ENCODE measurements around the gene TRAPPC2B.
"Not testable (repeated sequence)": the region's sequence is repeated elsewhere in the genome, so short reads cannot be mapped to it uniquely, and the experiment has no call there.

Gene TRAPPC2B

DNA sequence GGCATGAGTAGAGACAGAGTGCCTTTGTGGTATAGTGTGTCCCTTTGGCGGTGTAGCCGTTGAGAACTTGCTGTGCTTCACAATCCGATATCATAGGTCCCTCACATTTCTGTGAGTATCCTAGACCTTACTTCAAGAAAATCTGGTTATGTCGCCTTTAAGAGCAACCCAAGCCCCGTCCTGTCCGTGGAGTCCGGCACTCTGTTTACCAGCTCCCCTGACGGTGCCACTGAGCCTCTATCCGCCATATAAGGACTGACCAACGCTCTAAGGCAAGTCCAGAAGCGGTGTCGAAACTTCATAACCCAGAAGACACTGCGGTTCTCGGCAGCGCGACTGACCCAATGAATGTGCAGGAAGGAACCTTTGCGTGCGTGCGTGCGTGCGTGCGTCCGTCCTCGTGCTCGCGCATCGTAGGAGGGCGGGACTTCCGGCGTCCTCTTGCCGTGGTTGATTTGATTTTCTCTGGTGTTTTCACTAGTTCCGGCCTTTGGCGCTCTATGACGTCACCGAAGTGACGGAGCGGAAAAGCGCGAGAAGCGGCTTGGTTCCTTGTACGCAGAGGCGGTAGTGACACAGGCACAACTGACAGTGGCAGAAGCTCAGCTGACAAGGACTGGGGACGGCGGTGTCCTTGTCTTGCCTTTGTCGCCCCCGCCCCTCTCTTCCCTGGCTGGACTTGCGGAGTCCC lies at the start of gene TRAPPC2B, which contains the start of gene ZNF547:
TSS of gene TRAPPC2B (plus strand) at position 555 of the 691 bp plus-strand sequence. CDS start 1,283 bp downstream, outside the sequence.
TSS of gene ZNF547 (plus strand) at position 555 of the 691 bp plus-strand sequence. CDS start 5,005 bp downstream, outside the sequence.
- peak; percentile 99 to 100 for DNase-seq

DNA sequence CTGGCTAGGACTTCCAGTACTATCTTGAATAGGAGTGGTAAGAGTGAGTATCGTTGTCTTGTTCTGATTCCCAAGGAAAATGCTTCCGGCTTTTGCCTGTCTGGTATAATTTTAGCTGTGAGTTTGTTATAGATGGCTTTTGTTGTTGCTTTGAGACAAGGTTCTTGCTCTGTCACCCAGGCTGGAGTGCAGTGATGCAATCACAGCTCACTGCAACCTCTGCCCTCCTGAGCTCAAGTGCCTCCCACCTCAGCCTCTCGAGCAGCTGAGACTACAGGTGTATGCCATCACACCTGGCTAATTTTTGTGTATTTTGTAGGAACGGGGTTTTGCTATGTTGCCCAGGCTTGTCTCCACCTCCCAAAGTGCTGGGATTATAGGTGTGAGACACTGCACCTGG lies 49.2 kb upstream of the TRAPPC2B start:
- no peak for DNase-seq

DNA sequence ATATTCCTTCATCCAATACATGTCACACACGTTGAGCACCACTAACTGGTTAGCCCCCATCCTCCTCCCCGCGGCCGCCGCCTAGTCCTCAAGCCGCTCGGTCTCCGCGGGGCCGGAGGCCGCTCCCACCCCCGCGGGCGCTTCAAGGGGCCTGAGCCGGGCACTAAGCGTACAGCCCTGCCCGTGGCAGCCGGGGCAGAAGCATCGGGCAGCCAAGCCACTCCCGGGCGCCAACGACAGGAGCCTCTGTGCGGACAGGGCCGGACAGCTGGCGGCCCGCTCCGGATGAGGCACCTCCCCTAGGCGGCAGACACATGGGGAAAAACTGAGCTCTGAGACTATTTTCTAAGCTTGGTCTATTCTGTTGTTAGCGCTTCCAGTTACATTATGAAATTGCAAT lies 45.8 kb upstream of the TRAPPC2B start:
- DNase-seq: no peak

GRCh38 chr19:57319869-57320179 lies 43.5 kb upstream of the TRAPPC2B start:
- no peak for DNase-seq

GRCh38 chr19:57320180-57321084 lies 42.9 kb upstream of the TRAPPC2B start, which contains the start of gene ZNF543:
ZNF543 (plus strand) TSS chr19:57320472; CDS start chr19:57320854, 382 bp downstream.
- peak; percentile 95 to 98 for DNase-seq

GRCh38 chr19:57321116-57321515 lies 42.2 kb upstream of the TRAPPC2B start:
- no peak for DNase-seq

GRCh38 chr19:57321751-57322150 lies 41.6 kb upstream of the TRAPPC2B start:
- DNase-seq: no peak

GRCh38 chr19:57324992-57325391 lies 38.4 kb upstream of the TRAPPC2B start:
- no peak for DNase-seq

GRCh38 chr19:57327993-57328392 lies 35.4 kb upstream of the TRAPPC2B start:
- DNase-seq: no peak

DNA sequence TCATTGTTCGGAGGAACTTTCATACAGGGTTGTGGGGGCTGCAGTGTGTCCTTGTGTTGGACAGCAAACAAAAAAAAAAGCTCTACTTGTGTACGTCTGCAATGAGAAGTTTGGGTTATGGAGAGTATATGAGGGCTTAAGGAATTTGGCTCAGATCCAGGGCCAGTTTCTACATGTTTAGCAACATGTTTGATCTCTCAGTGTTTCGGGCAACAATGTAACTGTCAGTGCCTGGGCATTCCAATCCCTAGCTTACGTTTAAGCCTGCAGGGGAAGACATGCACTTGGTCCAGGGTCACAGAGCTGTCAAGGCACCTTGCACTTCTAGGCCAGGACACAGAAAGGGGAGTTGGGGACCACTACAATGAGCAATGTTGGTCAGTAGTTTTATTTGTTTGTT lies 29.2 kb upstream of the TRAPPC2B start:
- no peak for DNase-seq

GRCh38 chr19:57338877-57339276 lies 24.5 kb upstream of the TRAPPC2B start:
- DNase-seq: no peak

- DNase-seq: no peak
These were observed 20.8 kb upstream of the TRAPPC2B start for GRCh38 chr19:57342582-57342981.

DNA sequence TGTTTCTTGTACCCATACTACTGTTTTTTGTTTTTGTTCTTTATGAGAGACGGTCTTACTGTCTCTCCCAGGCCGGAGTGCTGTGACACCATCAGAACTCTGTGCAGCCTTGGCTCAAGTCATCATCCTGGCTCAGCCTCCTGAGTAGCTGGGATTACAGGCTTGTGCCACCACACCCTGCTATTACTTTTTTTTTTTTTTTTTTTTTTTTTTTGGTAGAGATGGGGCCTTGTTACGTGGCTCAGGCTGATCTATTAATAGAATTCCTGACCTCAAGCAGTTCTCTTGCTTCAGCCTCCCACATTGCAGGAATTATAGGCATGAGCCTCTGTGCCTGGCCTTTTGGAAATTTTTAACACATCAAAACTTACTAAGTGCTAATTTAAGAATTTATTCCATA lies 15.2 kb upstream of the TRAPPC2B start:
- DNase-seq: no peak

DNA sequence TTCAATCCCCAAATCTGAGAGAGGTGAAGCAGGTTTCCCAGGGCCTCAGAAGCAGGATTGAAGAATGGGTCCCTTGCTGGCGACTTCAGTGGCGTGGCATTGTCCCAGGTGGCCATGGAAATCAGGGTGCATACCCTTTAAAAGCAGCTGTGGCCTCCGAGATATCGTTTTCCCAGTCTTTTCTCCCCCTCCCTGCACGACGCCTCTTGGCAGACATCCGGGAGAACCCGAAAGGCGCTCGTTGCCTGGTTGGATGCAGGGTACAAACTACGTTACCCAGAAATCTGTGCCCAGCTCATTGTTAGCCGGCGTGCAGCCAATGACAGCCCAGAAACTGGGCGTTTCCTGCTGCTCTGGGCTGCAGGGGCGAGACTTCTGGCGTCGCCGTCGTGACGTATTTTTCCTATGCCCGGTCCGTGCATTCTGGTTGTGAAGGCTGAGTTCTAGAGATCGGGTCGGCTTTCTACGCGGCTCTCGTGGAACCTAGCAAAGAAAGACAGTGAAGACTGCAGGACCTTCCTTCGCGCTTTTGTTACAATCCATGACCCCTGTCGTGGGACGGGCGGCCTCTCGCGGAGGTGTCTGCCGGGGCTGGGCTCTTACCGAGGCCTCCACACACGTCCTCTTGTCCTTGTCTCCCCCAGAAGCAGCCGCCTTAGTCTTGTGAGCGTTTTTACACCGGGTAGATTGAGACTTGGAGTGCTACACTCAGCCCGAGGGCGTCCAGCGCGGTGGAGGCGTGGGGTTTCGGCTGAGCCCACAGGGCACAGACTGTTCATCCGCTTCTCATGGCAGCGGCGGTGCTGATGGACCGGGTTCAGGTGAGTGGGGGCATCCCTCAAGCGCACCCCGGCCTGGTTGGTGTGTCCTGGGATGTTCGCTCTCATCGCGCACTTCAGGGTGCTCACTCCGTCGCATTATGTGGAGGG lies 12.2 kb upstream of the TRAPPC2B start, which contains the start of gene ZNF304:
TSS of gene ZNF304 (plus strand) at position 395 of the 929 bp plus-strand sequence. CDS start at position 789, 394 bp downstream.
- DNase-seq: peak; percentile 90 to 93

DNA sequence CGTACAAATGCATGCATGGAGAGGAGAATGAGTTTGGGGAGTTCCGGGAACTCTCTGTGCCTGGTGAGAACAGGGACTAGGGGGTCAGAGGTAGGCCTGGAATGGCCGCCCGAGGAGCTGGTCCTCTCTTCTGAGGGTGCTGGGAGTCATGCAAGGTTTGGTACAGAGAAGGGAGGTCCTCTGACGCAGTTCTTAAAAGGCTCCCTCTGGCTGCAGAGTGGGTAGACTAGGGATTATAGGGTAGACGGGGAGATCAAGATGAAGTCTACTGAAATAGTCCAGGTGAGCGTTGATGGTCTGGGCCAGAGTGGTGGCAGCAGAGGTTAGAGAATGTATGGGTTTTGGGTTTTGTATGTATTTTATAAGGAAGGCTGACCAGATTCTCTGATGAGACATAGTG lies 11.5 kb upstream of the TRAPPC2B start:
- no peak for DNase-seq

GRCh38 chr19:57355916-57356315 lies 7.4 kb upstream of the TRAPPC2B start:
- no peak for DNase-seq

DNA sequence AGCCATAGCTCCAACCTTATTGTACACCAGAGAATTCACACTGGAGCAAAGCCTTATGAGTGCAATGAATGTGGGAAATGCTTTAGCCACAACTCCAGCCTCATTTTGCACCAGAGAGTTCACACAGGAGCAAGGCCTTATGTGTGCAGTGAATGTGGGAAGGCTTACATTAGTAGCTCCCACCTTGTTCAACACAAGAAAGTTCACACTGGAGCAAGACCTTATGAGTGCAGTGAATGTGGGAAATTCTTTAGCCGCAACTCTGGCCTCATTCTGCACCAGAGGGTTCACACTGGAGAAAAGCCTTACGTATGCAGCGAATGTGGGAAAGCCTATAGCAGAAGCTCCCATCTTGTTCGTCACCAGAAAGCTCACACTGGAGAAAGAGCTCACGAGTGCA lies 5.9 kb upstream of the TRAPPC2B start:
- DNase-seq: no peak

DNA sequence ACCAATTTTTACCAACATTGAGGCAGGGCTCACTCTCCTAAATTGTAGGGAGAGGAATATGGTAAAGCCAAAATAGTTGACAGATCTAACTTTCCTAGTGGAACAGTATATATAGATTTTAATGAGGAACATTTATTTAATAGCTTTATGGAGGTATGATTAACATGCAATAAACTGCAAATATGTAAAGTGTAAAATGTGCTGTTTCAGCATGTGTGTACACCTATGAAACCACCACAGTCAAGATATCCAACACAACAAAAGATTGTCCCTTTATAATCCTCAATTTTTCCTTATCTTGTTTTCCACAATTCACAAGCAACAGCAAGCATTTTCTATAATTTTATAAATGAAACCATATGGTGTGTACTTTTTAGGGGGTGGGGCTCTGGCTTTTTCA lies 4.1 kb upstream of the TRAPPC2B start:
- DNase-seq: no peak

- no peak for DNase-seq
These were observed 932 bp upstream of the TRAPPC2B start for GRCh38 chr19:57362419-57362818.

DNA sequence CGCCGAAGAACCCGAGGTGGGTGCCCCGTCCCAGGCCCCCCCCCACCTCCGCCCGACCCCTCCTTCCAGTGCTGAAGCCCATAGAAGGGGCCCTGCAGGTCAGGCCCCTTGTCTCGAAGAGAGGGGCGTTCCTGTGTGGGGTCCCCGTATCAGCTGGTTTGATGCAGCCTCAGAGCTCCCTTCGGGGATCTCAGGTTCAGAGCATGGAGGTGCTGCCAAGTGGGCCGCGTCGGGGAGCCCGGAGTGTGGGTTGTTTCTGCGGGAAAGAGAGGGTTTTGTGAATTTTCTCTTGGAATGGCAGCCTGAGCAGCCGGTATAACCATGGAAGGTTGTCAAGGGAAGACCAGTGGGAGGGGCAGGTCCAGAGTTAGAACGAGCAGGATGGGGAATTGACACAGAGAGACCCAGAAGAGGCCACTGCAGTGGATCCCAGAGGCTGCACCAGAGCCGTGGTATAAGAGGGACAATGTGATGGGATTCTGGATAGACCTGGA lies 384 bp downstream of the TRAPPC2B start:
- DNase-seq: no peak

DNA sequence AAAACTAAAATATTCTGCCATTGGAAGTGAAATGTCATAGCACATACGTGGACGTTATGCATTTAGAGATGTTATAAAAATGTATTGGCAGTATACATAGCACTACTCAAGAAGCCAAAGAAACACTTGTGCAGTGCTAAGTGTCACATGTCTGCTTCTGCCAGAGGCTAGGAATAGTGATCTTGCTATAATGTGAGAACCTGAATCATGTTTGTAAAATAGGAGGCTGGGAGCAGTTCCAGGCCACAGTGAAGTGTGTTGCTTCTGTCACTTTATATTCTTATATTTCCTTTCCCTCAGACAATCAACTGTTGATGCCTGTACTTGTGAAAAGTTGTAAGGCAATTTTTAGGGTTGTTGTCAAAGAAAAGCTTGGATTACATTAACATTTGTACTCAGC lies 3.4 kb downstream of the TRAPPC2B start:
- DNase-seq: no peak

- DNase-seq: no peak
These were observed 10.8 kb downstream of the TRAPPC2B start for GRCh38 chr19:57374179-57374578.

- not testable (repeated sequence) for DNase-seq
These were observed 11.3 kb downstream of the TRAPPC2B start for GRCh38 chr19:57374647-57375046.

Measured in inflammatory macrophage treated with lipopolysaccharide for 1 hour (primary cell).